ENCODE measurements around the gene MS4A4E.
"Not testable (repeated sequence)": the region's sequence is repeated elsewhere in the genome, so short reads cannot be mapped to it uniquely, and the experiment has no call there.

MS4A4E gene

DNA sequence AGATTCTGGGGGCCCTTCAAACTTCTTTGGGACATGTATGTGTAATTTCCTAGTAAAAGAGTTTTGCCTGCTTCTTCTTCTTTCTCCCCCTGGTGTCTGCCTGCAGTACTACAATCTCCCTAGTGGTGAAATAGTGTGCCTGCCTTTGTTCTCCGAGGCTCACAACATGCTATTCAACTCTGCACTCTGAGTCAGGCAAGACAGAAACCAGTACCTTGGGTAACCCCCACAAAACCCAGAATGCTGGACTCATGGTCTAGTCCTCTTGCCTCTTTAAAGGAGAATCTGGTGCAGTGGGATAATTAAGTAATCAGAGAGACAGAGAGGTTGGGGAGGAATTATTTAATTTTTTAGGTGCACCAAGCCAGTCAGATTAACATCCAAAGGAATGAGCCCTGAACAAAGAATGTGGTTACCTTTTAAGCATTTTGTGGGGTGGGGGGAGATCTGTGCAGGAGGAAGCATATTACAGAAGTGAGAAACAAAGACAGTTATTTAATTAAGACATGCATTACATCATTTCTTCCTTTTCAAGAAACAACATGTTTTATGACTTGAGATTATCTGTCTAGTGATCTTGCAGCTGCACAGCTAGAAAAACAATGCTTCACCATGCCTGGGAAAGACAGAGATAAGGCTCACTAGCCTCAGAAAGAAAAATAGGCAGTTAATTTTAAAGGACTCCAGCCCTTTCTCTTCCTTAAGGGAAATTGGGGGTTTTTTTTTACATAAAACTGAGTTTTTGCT, 49.1 kb downstream of the MS4A4E start:
- TF ChIP-seq, protein P1, sequence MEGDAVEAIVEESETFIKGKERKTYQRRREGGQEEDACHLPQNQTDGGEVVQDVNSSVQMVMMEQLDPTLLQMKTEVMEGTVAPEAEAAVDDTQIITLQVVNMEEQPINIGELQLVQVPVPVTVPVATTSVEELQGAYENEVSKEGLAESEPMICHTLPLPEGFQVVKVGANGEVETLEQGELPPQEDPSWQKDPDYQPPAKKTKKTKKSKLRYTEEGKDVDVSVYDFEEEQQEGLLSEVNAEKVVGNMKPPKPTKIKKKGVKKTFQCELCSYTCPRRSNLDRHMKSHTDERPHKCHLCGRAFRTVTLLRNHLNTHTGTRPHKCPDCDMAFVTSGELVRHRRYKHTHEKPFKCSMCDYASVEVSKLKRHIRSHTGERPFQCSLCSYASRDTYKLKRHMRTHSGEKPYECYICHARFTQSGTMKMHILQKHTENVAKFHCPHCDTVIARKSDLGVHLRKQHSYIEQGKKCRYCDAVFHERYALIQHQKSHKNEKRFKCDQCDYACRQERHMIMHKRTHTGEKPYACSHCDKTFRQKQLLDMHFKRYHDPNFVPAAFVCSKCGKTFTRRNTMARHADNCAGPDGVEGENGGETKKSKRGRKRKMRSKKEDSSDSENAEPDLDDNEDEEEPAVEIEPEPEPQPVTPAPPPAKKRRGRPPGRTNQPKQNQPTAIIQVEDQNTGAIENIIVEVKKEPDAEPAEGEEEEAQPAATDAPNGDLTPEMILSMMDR (IDR thresholded peaks at IDR 0.05; ENCODE audit: insufficient read depth, low read depth, low read length, missing control alignments) = peak; percentile 95
- no peak overlapping the region for H3K4me3 ChIP-seq (ENCODE audit: low read depth, low read length)
- peak; percentile 86 for DNase-seq (ENCODE audit: low read depth)

DNA sequence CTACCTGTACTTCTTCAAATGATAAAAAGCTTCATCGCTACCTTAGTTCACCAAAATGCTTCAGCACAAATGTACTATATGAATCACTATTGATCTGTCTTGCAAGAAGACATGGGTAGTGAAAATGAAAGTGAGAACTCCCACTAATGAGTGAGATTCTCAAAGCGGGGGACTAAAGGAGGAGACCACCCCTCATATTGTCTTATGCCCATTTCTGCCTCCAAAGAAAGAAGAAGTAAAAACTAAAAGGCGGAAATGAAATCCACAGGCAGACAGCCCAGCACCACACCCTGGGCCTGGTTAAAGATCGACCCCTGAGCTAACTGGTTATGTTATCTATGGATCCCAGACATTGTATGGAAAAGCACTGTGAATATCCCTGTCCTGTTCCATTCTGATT, 50.4 kb downstream of the MS4A4E start:
- DNase-seq (ENCODE audit: low read depth); H3K4me3 ChIP-seq (ENCODE audit: low read depth, low read length): not testable (repeated sequence)

DNA sequence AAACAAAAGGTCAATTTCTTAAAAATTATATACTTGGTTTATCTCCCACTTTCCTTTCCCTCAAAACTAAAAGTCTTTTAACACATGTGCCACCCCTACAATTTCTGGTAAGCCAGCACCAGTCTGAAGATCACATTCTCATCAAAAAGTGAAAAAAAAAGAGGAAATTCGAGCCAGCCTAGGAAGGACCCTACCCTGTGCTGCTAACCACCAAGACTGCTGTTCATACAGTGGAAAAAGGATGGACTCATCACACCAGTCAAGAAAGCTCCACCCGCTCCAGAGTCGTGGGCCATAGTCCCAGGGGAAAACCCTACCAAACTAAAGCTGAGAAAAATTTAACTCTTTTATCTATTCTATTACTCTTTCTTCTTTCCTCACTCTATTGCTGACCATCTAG, 54.5 kb downstream of the MS4A4E start:
- H3K4me3 ChIP-seq (ENCODE audit: low read depth, low read length); DNase-seq (ENCODE audit: low read depth): not testable (repeated sequence)

- not testable (repeated sequence) for DNase-seq (ENCODE audit: low read depth)
Observed at GRCh38 chr11:60186128-60186527, 56.8 kb downstream of the MS4A4E start.

GRCh38 chr11:60185512-60185827, 57.5 kb downstream of the MS4A4E start:
- H3K4me3 ChIP-seq (ENCODE audit: low read depth, low read length); DNase-seq (ENCODE audit: low read depth): not testable (repeated sequence)

More at GRCh38 chr11:60186128-60186527, 56.8 kb downstream of the MS4A4E start:
- not testable (repeated sequence) for H3K4me3 ChIP-seq (ENCODE audit: low read depth, low read length)

- no peak overlapping the region for H3K4me3 ChIP-seq (ENCODE audit: low read depth, low read length)
- DNase-seq (ENCODE audit: low read depth) = no peak
- TF ChIP-seq, protein P1 (IDR thresholded peaks at IDR 0.05; ENCODE audit: insufficient read depth, low read depth, low read length, missing control alignments) = no peak
Observed at GRCh38 chr11:60184824-60185511, 58.0 kb downstream of the MS4A4E start.

- no peak overlapping the region for H3K4me3 ChIP-seq (ENCODE audit: low read depth, low read length)
- no peak for DNase-seq (ENCODE audit: low read depth)
- TF ChIP-seq, protein P1 (IDR thresholded peaks at IDR 0.05; ENCODE audit: insufficient read depth, low read depth, low read length, missing control alignments) = no peak
Observed at GRCh38 chr11:60183591-60184205, 59.2 kb downstream of the MS4A4E start.

GRCh38 chr11:60182541-60183330, 60.2 kb downstream of the MS4A4E start, which contains the start of gene MS4A6A:
MS4A6A (minus strand) TSS chr11:60183083; CDS start chr11:60181727, 1,356 bp downstream.
- TF ChIP-seq, protein P1 (IDR thresholded peaks at IDR 0.05; ENCODE audit: insufficient read depth, low read depth, low read length, missing control alignments) = no peak
- H3K4me3 ChIP-seq (ENCODE audit: low read depth, low read length) = no peak within 1 kb of the TSS
- no peak for DNase-seq (ENCODE audit: low read depth)

All from GM12865 (cell line).